HS-27A (cell line): ENCODE data around the gene SLC9A9.
"Not testable (repeated sequence)": the region's sequence is repeated elsewhere in the genome, so short reads cannot be mapped to it uniquely, and the experiment has no call there.

Source experiments
- DNase-seq: peaks from one replicate; pipeline ENCODE4 v3.0.0-alpha.2; 2012; ENCODE audit warnings: low read depth, missing footprints

SLC9A9 gene

GRCh38 chr3:143283432-143284128 is 564.7 kb downstream of the SLC9A9 start:
- DNase-seq, result no peak

- no peak for DNase-seq
Measured at GRCh38 chr3:143280984-143281383, 567.3 kb downstream of the SLC9A9 start.

- not testable (repeated sequence) for DNase-seq
Measured at GRCh38 chr3:143279567-143279966, 568.7 kb downstream of the SLC9A9 start.

GRCh38 chr3:143278721-143279120 is 569.5 kb downstream of the SLC9A9 start:
- no peak for DNase-seq

- DNase-seq, result no peak
Measured at GRCh38 chr3:143277531-143277930, 570.7 kb downstream of the SLC9A9 start.

GRCh38 chr3:143276592-143276991 is 571.7 kb downstream of the SLC9A9 start:
- DNase-seq, result no peak

- no peak for DNase-seq
Measured at GRCh38 chr3:143273975-143274690, 574.1 kb downstream of the SLC9A9 start.

GRCh38 chr3:143271136-143271535 is 577.1 kb downstream of the SLC9A9 start:
- DNase-seq, result no peak

GRCh38 chr3:143269741-143270140 is 578.5 kb downstream of the SLC9A9 start:
- no peak for DNase-seq

GRCh38 chr3:143267989-143268388 is 580.3 kb downstream of the SLC9A9 start:
- no peak for DNase-seq

GRCh38 chr3:143266927-143267326 is 581.3 kb downstream of the SLC9A9 start:
- DNase-seq, result no peak

- DNase-seq, result no peak
Measured at GRCh38 chr3:143266511-143266910, 581.8 kb downstream of the SLC9A9 start.

GRCh38 chr3:143265501-143266070 is 582.7 kb downstream of the SLC9A9 start:
- DNase-seq, result no peak

GRCh38 chr3:143263852-143264513 is 584.3 kb downstream of the SLC9A9 start:
- no peak for DNase-seq

GRCh38 chr3:143261848-143262247 is 586.4 kb downstream of the SLC9A9 start:
- no peak for DNase-seq

GRCh38 chr3:143258692-143259091 is 589.6 kb downstream of the SLC9A9 start:
- DNase-seq, result no peak

- no peak for DNase-seq
Measured at GRCh38 chr3:143256416-143256815, 591.9 kb downstream of the SLC9A9 start.

- DNase-seq, result no peak
Measured at GRCh38 chr3:143255739-143256138, 592.5 kb downstream of the SLC9A9 start.

- DNase-seq, result no peak
Measured at GRCh38 chr3:143252931-143253330, 595.3 kb downstream of the SLC9A9 start.

- no peak for DNase-seq
Measured at GRCh38 chr3:143249014-143249413, 599.3 kb downstream of the SLC9A9 start.

- DNase-seq, result no peak
Measured at GRCh38 chr3:143247073-143247472, 601.2 kb downstream of the SLC9A9 start.

- no peak for DNase-seq
Measured at GRCh38 chr3:143245692-143246091, 602.6 kb downstream of the SLC9A9 start.
